Naive thymus-derived CD4-positive, alpha-beta T cell (primary cell): ENCODE results near the gene DMD. TPM values are rescaled to one million over a fixed set of nuclear protein-coding genes. Genes with fewer than 3 reads are reported as not detected.

Experiments
- ATAC-seq: fragments of 150-1000 bp; cut with Tn5 transposase; 2 replicates; pipeline ENCODE4 v1.10.0; 2021; ENCODE audit warnings: mild to moderate bottlenecking, moderate library complexity
- CTCF ChIA-PET: fragments of 350-600 bp; sonication (Branson Sonifier 250); formaldehyde crosslinking; loops from one replicate; lab custom pipeline; 2021; ENCODE audit warnings: antibody characterized with exemption; lab: Charles Lee
- POLR2A ChIA-PET: fragments of 350-600 bp; sonication (Branson Sonifier 250); formaldehyde crosslinking; loops from one replicate; lab custom pipeline; 2021; ENCODE audit warnings: antibody characterized with exemption, inconsistent platforms; lab: Charles Lee
- DNase-seq, 9 donors: peaks; one replicate each; pipeline versions ENCODE4 v3.0.0 to v3.0.0-alpha.2; 2020 to 2022; ENCODE audit warnings: mixed read lengths in 1 of 9
- H3K27ac ChIP-seq: one replicate; pipeline ENCODE4 v1.7.0; 2013; ENCODE audit warnings: mild to moderate bottlenecking, low read depth, low read length, moderate library complexity
- H3K27me3 ChIP-seq, 2 donors: one replicate each; pipeline ENCODE4 v1.7.0; 2013; ENCODE audit warnings: low read length in 2 of 2, mild to moderate bottlenecking in 2 of 2, moderate library complexity in 2 of 2; ENCODE audit not compliant: control insufficient read depth in 2 of 2, insufficient read depth in 2 of 2
- H3K36me3 ChIP-seq, 3 experiments: 1 replicate in 2 of 3; 2 replicates in 1 of 3; pipeline ENCODE4 v1.7.0; 2013; ENCODE audit warnings: low read length in 3 of 3, mild to moderate bottlenecking in 3 of 3, moderate library complexity in 1 of 3; ENCODE audit not compliant: insufficient read depth in 3 of 3, control insufficient read depth in 2 of 3
- H3K4me1 ChIP-seq, 2 donors: one replicate each; pipeline ENCODE4 v1.7.0; 2013; ENCODE audit warnings: low read length in 2 of 2, mild to moderate bottlenecking in 2 of 2, moderate library complexity in 1 of 2; ENCODE audit not compliant: control insufficient read depth in 2 of 2, insufficient read depth in 2 of 2
- H3K4me3 ChIP-seq: 2 replicates; pipeline ENCODE4 v1.7.0; 2013; ENCODE audit warnings: mild to moderate bottlenecking, low read length
- H3K9me3 ChIP-seq, 3 experiments: 1 replicate in 2 of 3; 2 replicates in 1 of 3; pipeline ENCODE4 v1.7.0; 2013; ENCODE audit warnings: low read length in 3 of 3; ENCODE audit not compliant: control insufficient read depth in 2 of 3
- H3K27ac Mint-ChIP-seq, 9 donors: one replicate each; pipeline ENCODE4 v1.8.0; 2020 to 2022; ENCODE audit warnings: mixed read lengths in 9 of 9, mild to moderate bottlenecking in 8 of 9, moderate library complexity in 5 of 9, inconsistent platforms in 2 of 9
- H3K27me3 Mint-ChIP-seq, 5 donors: one replicate each; pipeline ENCODE4 v1.8.0; 2021 to 2022; ENCODE audit warnings: mixed read lengths in 5 of 5, mild to moderate bottlenecking in 1 of 5
- H3K36me3 Mint-ChIP-seq, 5 donors: one replicate each; pipeline ENCODE4 v1.8.0; 2020 to 2022; ENCODE audit warnings: mixed read lengths in 5 of 5, mild to moderate bottlenecking in 3 of 5, inconsistent platforms in 1 of 5
- H3K4me1 Mint-ChIP-seq, 7 donors: one replicate each; pipeline ENCODE4 v1.8.0; 2020 to 2022; ENCODE audit warnings: mixed read lengths in 7 of 7, mild to moderate bottlenecking in 3 of 7, inconsistent platforms in 1 of 7
- H3K4me3 Mint-ChIP-seq, 10 donors: one replicate each; pipeline ENCODE4 v1.8.0; 2020 to 2022; ENCODE audit warnings: mild to moderate bottlenecking in 10 of 10, mixed read lengths in 10 of 10, moderate library complexity in 6 of 10, inconsistent platforms in 2 of 10
- H3K9me3 Mint-ChIP-seq, 11 donors: one replicate each; pipeline ENCODE4 v1.8.0; 2020 to 2022; ENCODE audit warnings: mixed read lengths in 11 of 11, mild to moderate bottlenecking in 4 of 11, inconsistent platforms in 1 of 11, moderate library complexity in 1 of 11
- intact Hi-C, 2 donors: fragments of 100-400 bp; cut with micrococcal nuclease; formaldehyde crosslinking; loops; one replicate each; pipeline ENCODE4 v1.15.1; 2023
- polyA plus RNA-seq, 2 donors: library from polyadenylated mRNA; unstranded; fragments of 300-500 nt; fragmentation: Illumina TruSeq; gene quantifications; one replicate each; pipeline ENCODE4 v1.2.3, GENCODE V29; 2021
- total RNA-seq, 6 experiments: library from RNA in 5 of 6; stranded (reverse) in 5 of 6; gene quantifications; 1 replicate in 5 of 6; 2 replicates in 1 of 6; pipeline ENCODE4 v1.2.3 and lab custom pipeline; 2021 to 2026

The DMD gene
- total and polyA plus RNA-seq, 7 experiments from 2014 or later: 0.02 to 4.9 (median 0.28) TPM; not detected in 3

- Histone ChIP-seq H3K36me3 (no peaks in the 10 kb centered on the region), H3K4me3 (no peak overlapping the region), H3K4me1 (no peaks in the 10 kb centered on the region), H3K9me3 (no peaks in the 10 kb centered on the region), H3K27me3 (no peaks in the 10 kb centered on the region), H3K27ac (no peak overlapping the region)
- H3K4me3 Mint-ChIP-seq: no peak overlapping the region
- intact Hi-C loops: no loop called here
- peaks cover 0 to 3% (median 0%) of the 10 kb centered on the region in 5 donors for H3K27me3 Mint-ChIP-seq
- POLR2A ChIA-PET: no interaction called here
- peaks cover 0 to 4% (median 0%) of the 10 kb centered on the region in 11 donors for H3K9me3 Mint-ChIP-seq
- no peaks in the 10 kb centered on the region for H3K36me3 Mint-ChIP-seq
- no peak overlapping the region for H3K27ac Mint-ChIP-seq
- CTCF ChIA-PET: no interaction called here
- no peaks in the 10 kb centered on the region for H3K4me1 Mint-ChIP-seq
- DNase-seq: no peak
- no peak for ATAC-seq
Measured at GRCh38 chrX:31464306-31464915, 1746.9 kb downstream of the DMD start.

- Histone ChIP-seq H3K27ac (no peak overlapping the region), H3K27me3 (no peaks in the 10 kb centered on the region), H3K9me3 (no peaks in the 10 kb centered on the region), H3K4me1 (no peaks in the 10 kb centered on the region), H3K4me3 (no peak overlapping the region), H3K36me3 (no peaks in the 10 kb centered on the region)
- DNase-seq: no peak
- ATAC-seq: no peak
- POLR2A ChIA-PET: no interaction called here
- H3K4me1 Mint-ChIP-seq: no peaks in the 10 kb centered on the region
- no peak overlapping the region for H3K27ac Mint-ChIP-seq
- H3K4me3 Mint-ChIP-seq: no peak overlapping the region
- CTCF ChIA-PET: no interaction called here
- no peaks in the 10 kb centered on the region for H3K36me3 Mint-ChIP-seq
- H3K27me3 Mint-ChIP-seq: peaks cover 0 to 3% (median 0%) of the 10 kb centered on the region in 5 donors
- intact Hi-C loops: no loop called here
- peaks cover 0 to 3% (median 0%) of the 10 kb centered on the region in 11 donors for H3K9me3 Mint-ChIP-seq
Measured at GRCh38 chrX:31461266-31461665, 1750.1 kb downstream of the DMD start.

GRCh38 chrX:31459361-31459760 lies 1752.0 kb downstream of the DMD start:
- DNase-seq: no peak
- no peaks in the 10 kb centered on the region for H3K4me1 ChIP-seq
- no peak overlapping the region for H3K27ac ChIP-seq
- no peaks in the 10 kb centered on the region for H3K9me3 ChIP-seq
- H3K9me3 Mint-ChIP-seq: peaks cover 0 to 5% (median 0%) of the 10 kb centered on the region in 11 donors
- intact Hi-C loops: no loop called here
- no peak overlapping the region for H3K4me3 Mint-ChIP-seq
- no peaks in the 10 kb centered on the region for H3K36me3 ChIP-seq
- H3K27me3 ChIP-seq: no peaks in the 10 kb centered on the region
- ATAC-seq: no peak
- ChIA-PET POLR2A (no interaction called here), CTCF (no interaction called here)
- no peak overlapping the region for H3K4me3 ChIP-seq
- no peaks in the 10 kb centered on the region for H3K36me3 Mint-ChIP-seq
- H3K27me3 Mint-ChIP-seq: peaks cover 0 to 3% (median 0%) of the 10 kb centered on the region in 5 donors
- no peak overlapping the region for H3K27ac Mint-ChIP-seq
- no peaks in the 10 kb centered on the region for H3K4me1 Mint-ChIP-seq

GRCh38 chrX:31449965-31450364 lies 1761.4 kb downstream of the DMD start:
- H3K4me1 Mint-ChIP-seq: no peaks in the 10 kb centered on the region
- no peaks in the 10 kb centered on the region for H3K27me3 Mint-ChIP-seq

GRCh38 chrX:31449081-31449480 lies 1762.3 kb downstream of the DMD start:
- ChIA-PET POLR2A (no interaction called here), CTCF (no interaction called here)
- Mint-ChIP-seq H3K9me3 (peaks cover 0 to 6% (median 0%) of the 10 kb centered on the region in 11 donors), H3K4me3 (no peak overlapping the region), H3K27me3 (no peaks in the 10 kb centered on the region), H3K4me1 (no peaks in the 10 kb centered on the region), H3K36me3 (no peaks in the 10 kb centered on the region), H3K27ac (no peak overlapping the region)
- no peak for ATAC-seq
- Histone ChIP-seq H3K27ac (no peak overlapping the region), H3K36me3 (no peaks in the 10 kb centered on the region), H3K9me3 (no peaks in the 10 kb centered on the region), H3K4me3 (no peak overlapping the region), H3K4me1 (no peaks in the 10 kb centered on the region), H3K27me3 (no peaks in the 10 kb centered on the region)
- DNase-seq: no peak
- intact Hi-C loops: no loop called here

More at GRCh38 chrX:31449965-31450364, 1761.4 kb downstream of the DMD start:
- H3K9me3 Mint-ChIP-seq: peaks cover 0 to 6% (median 0%) of the 10 kb centered on the region in 11 donors
- intact Hi-C loops: no loop called here
- no peaks in the 10 kb centered on the region for H3K36me3 Mint-ChIP-seq
- no peak for DNase-seq
- ChIA-PET POLR2A (no interaction called here), CTCF (no interaction called here)
- no peak overlapping the region for H3K4me3 Mint-ChIP-seq
- no peaks in the 10 kb centered on the region for H3K27me3 ChIP-seq
- no peak overlapping the region for H3K4me3 ChIP-seq
- ATAC-seq: no peak
- no peaks in the 10 kb centered on the region for H3K4me1 ChIP-seq
- H3K36me3 ChIP-seq: no peaks in the 10 kb centered on the region
- H3K27ac Mint-ChIP-seq: no peak overlapping the region
- H3K9me3 ChIP-seq: no peaks in the 10 kb centered on the region
- no peak overlapping the region for H3K27ac ChIP-seq

- no peak for DNase-seq
- ChIA-PET POLR2A (no interaction called here), CTCF (no interaction called here)
Measured at GRCh38 chrX:31445542-31445941, 1765.8 kb downstream of the DMD start.

GRCh38 chrX:31443654-31444053 lies 1767.7 kb downstream of the DMD start:
- Histone ChIP-seq H3K27ac (no peak overlapping the region), H3K36me3 (no peaks in the 10 kb centered on the region), H3K4me1 (no peaks in the 10 kb centered on the region), H3K9me3 (no peaks in the 10 kb centered on the region), H3K4me3 (no peak overlapping the region), H3K27me3 (no peaks in the 10 kb centered on the region)
- ChIA-PET POLR2A (no interaction called here), CTCF (no interaction called here)
- Mint-ChIP-seq H3K4me1 (no peaks in the 10 kb centered on the region), H3K27me3 (no peaks in the 10 kb centered on the region), H3K27ac (no peak overlapping the region), H3K9me3 (peaks cover 0 to 1% (median 0%) of the 10 kb centered on the region in 11 donors), H3K36me3 (no peaks in the 10 kb centered on the region), H3K4me3 (no peak overlapping the region)
- intact Hi-C loops: no loop called here
- DNase-seq (no peak), ATAC-seq (no peak)

More at GRCh38 chrX:31445542-31445941, 1765.8 kb downstream of the DMD start:
- Histone ChIP-seq H3K9me3 (no peaks in the 10 kb centered on the region), H3K27ac (no peak overlapping the region), H3K4me1 (no peaks in the 10 kb centered on the region), H3K36me3 (no peaks in the 10 kb centered on the region), H3K4me3 (no peak overlapping the region), H3K27me3 (no peaks in the 10 kb centered on the region)
- Mint-ChIP-seq H3K4me1 (no peaks in the 10 kb centered on the region), H3K4me3 (no peak overlapping the region), H3K9me3 (peaks cover 0 to 2% (median 0%) of the 10 kb centered on the region in 11 donors), H3K27me3 (no peaks in the 10 kb centered on the region), H3K27ac (no peak overlapping the region), H3K36me3 (no peaks in the 10 kb centered on the region)
- ATAC-seq: no peak
- intact Hi-C loops: no loop called here
